HepG2 (cell line): ENCODE measurements around the gene DLG2. TPM values are rescaled to one million over a fixed set of nuclear protein-coding genes. Genes with fewer than 3 reads are reported as not detected.

Experiments used
- ARNT ChIP-seq: fragments of 450-650 bp; IDR thresholded peaks from 2 replicates; pipeline ENCODE4 v1.6.1; 2017
- CREB3 ChIP-seq: sonication (generic); formaldehyde crosslinking; IDR thresholded peaks from 2 replicates; pipeline ENCODE4 v1.5.0; 2020; ENCODE audit warnings: missing genetic modification reagents
- ESRRA ChIP-seq: sonication (generic); formaldehyde crosslinking; IDR thresholded peaks from 2 replicates; pipeline ENCODE4 v1.5.1; 2020; ENCODE audit warnings: mild to moderate bottlenecking, low read depth, missing genetic modification reagents
- KMT2B ChIP-seq: IDR thresholded peaks from 2 replicates; pipeline ENCODE4 v1.6.1; 2016; ENCODE audit warnings: missing genetic modification reagents, missing compliant biosample characterization
- NCOA1 ChIP-seq: sonication (generic); formaldehyde crosslinking; IDR thresholded peaks from 2 replicates; pipeline ENCODE4 v1.9.0; 2021; ENCODE audit warnings: missing genetic modification reagents
- PAX8 ChIP-seq: sonication (generic); formaldehyde crosslinking; IDR thresholded peaks from 2 replicates; pipeline ENCODE4 v1.8.0; 2022; ENCODE audit warnings: mild to moderate bottlenecking, missing genetic modification reagents, borderline replicate concordance
- TGIF2 ChIP-seq: IDR thresholded peaks from 2 replicates; pipeline ENCODE4 v1.6.1; 2016; ENCODE audit warnings: control low read depth, missing compliant biosample characterization
- ZC3H4 ChIP-seq: sonication (generic); formaldehyde crosslinking; IDR thresholded peaks from 2 replicates; pipeline ENCODE4 v1.4.0; 2020; ENCODE audit warnings: missing genetic modification reagents, borderline replicate concordance
- ZKSCAN1 ChIP-seq: fragments of 150-350 bp; IDR thresholded peaks from 2 replicates; pipeline ENCODE4 v1.6.1; 2014; ENCODE audit warnings: low read length
- ZNF274 ChIP-seq: sonication (generic); formaldehyde crosslinking; IDR thresholded peaks from 2 replicates; pipeline ENCODE4 v1.5.1; 2020; ENCODE audit warnings: mild to moderate bottlenecking, missing genetic modification reagents
- ZNF276 ChIP-seq: sonication (generic); formaldehyde crosslinking; IDR thresholded peaks from 2 replicates; pipeline ENCODE4 v1.4.0; 2020; ENCODE audit warnings: mild to moderate bottlenecking, low read depth, missing genetic modification reagents
- ZSCAN29 ChIP-seq: sonication (generic); formaldehyde crosslinking; conservative IDR thresholded peaks from 2 replicates; pipeline ENCODE4 v1.4.0; 2020; ENCODE audit warnings: mild to moderate bottlenecking, missing genetic modification reagents
- polyA plus RNA-seq, 8 experiments: library from polyadenylated mRNA; depleted of rRNA in 3 of 8; stranded (reverse) in 7 of 8; unstranded in 1 of 8; fragments of >200 nt; fragmentation: Illumina TruSeq in 4 of 8; extraction: Trizol in 4 of 8; gene quantifications; 2 replicates each; pipeline versions ENCODE4 v1.2.1 to v1.2.3, GENCODE V29; 2011 to 2016; ENCODE audit warnings: low read depth in 4 of 8, missing spikeins in 1 of 8, mixed read lengths in 1 of 8; ENCODE audit not compliant: insufficient read depth in 1 of 8
- total RNA-seq, 5 experiments: library from RNA; depleted of rRNA; stranded (reverse); fragments of >200 nt; fragmentation: Illumina TruSeq; extraction: Trizol; gene quantifications; 2 replicates each; pipeline ENCODE4 v1.2.3, GENCODE V29; 2016; ENCODE audit warnings: low read depth in 1 of 5
- TF ChIP-seq, protein P1 (sequence below): IDR thresholded peaks from 2 replicates; pipeline ENCODE4 v1.6.1; 2016; ENCODE audit warnings: missing compliant biosample characterization, missing genetic modification reagents, borderline replicate concordance
- TF ChIP-seq, protein P2 (sequence below): sonication (generic); formaldehyde crosslinking; IDR thresholded peaks from 2 replicates; pipeline ENCODE4 v1.5.0; 2020; ENCODE audit warnings: mild to moderate bottlenecking, missing genetic modification reagents

DLG2 gene
- total and polyA plus RNA-seq, 2 of the 13 experiments (the other 11 are each of a cell fraction or from before 2014, with no cell fraction given): 0.46 to 1.0 TPM

DNA sequence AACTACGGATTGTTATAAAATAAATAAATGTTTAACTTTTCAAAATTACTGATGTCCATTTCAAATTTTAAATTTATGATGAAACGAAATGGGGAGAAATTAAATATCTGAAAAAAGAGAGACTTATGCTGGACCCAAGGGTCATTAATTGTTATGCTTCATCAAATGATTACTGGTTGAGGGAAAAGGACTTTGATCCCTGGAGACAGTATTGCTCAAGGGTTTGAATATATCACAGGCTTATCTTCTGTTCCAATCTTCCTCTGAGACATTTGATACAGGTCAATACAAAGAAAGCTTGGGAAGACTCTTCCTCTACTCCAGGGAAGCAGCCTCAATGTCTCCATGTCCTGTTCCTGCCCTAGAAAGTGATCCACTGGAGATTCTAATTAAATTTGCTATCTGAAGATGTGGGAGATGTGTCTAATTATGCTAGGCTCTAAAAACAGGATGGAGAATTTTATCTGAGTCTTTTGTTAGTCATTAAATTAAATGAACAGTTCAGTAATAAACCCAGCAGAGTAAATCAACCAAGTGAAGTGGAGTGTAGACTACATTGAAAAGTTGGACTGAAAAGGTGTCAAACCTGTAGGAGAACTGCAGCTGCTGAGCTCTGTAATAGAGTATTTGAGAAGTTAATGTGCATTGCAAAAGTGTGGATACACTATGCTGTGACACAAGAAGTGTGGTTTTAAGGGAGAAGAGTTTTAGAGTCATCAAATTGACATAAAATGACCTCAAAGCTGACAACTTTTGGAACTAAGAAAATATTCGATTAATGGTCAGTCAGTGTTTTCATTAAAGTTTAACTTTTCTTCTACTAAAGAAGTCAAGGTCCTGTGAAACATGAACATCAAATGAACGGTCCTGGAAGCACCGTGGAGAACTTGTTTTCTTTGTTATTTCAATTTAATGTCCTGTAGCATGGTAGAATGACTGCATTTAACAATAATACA is 1717.3 kb downstream of the DLG2 start (continued):
- no peak for TF ChIP-seq PAX8 (CRISPR knock-in tag)
- TF ChIP-seq ZSCAN29 (CRISPR knock-in tag): no peak
- TF ChIP-seq ARNT: no peak
- no peak for TF ChIP-seq TGIF2 (CRISPR knock-in tag)
- no peak for TF ChIP-seq ESRRA
- no peak for TF ChIP-seq ZKSCAN1
- TF ChIP-seq, protein P1, sequence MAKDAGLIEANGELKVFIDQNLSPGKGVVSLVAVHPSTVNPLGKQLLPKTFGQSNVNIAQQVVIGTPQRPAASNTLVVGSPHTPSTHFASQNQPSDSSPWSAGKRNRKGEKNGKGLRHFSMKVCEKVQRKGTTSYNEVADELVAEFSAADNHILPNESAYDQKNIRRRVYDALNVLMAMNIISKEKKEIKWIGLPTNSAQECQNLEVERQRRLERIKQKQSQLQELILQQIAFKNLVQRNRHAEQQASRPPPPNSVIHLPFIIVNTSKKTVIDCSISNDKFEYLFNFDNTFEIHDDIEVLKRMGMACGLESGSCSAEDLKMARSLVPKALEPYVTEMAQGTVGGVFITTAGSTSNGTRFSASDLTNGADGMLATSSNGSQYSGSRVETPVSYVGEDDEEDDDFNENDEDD (CRISPR knock-in tag): no peak
- no peak for TF ChIP-seq ZC3H4 (CRISPR knock-in tag)
- TF ChIP-seq CREB3 (CRISPR knock-in tag): no peak
- TF ChIP-seq KMT2B (CRISPR knock-in tag): no peak
- no peak for TF ChIP-seq NCOA1
- no peak for TF ChIP-seq ZNF276
- TF ChIP-seq, protein P2, sequence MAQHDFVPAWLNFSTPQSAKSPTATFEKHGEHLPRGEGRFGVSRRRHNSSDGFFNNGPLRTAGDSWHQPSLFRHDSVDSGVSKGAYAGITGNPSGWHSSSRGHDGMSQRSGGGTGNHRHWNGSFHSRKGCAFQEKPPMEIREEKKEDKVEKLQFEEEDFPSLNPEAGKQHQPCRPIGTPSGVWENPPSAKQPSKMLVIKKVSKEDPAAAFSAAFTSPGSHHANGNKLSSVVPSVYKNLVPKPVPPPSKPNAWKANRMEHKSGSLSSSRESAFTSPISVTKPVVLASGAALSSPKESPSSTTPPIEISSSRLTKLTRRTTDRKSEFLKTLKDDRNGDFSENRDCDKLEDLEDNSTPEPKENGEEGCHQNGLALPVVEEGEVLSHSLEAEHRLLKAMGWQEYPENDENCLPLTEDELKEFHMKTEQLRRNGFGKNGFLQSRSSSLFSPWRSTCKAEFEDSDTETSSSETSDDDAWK: no peak
- no peak for TF ChIP-seq ZNF274 (CRISPR knock-in tag)
